Embryonic facial prominence (tissue), 1 donor: ENCODE results near the gene MCTP1.
"Not testable (repeated sequence)": the region's sequence is repeated elsewhere in the genome, so short reads cannot be mapped to it uniquely, and the experiment has no call there.

Source experiments
- DNase-seq: peaks from one replicate; pipeline ENCODE4 v3.0.0-alpha.2; 2016; ENCODE audit errors: extremely low spot score

Gene MCTP1

GRCh38 chr5:95029569-95030366 lies 255.1 kb downstream of the MCTP1 start:
- DNase-seq = no peak

DNA sequence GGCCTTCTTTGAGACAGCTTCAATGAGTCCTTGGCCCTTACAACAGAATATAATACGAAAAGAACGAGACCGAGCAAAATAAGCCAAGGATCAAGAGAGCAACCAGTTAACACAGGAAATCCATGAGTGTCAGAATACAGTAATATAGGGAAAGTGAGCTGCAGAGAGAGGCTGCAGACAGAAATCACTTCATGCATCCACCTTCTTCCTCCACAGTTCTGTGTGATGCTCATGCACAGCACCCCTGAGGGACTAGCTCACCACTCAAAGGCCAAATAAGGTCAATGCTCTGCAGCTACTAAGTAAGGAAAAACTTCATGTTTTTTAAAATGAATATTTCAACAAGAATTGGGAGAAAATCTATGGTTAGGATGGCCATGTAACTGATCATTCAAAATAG lies 257.1 kb downstream of the MCTP1 start:
- no peak for DNase-seq

- no peak for DNase-seq
These were observed 257.7 kb downstream of the MCTP1 start for GRCh38 chr5:95027151-95027721.

DNA sequence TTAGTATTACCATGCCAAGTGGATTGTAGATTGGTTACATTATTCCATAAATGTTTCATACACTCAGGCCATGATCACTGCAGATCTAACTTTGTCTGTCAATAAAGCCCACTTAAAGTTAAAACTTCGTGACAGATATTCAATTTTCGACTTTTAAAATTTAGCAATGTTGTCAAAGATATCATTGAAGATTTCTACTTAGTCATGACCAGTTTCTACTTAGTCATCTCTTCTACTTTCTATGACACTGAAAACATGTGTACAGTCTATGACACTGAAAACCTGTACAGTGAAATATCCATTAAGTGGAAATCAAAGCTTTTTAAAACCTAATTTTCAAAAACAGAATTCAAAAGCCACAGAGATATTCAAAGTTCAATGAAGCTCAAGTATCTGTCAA lies 258.2 kb downstream of the MCTP1 start:
- DNase-seq = no peak

- DNase-seq = no peak
These were observed 261.8 kb downstream of the MCTP1 start for GRCh38 chr5:95022967-95023695.

- no peak for DNase-seq
These were observed 264.5 kb downstream of the MCTP1 start for GRCh38 chr5:95020345-95020744.

DNA sequence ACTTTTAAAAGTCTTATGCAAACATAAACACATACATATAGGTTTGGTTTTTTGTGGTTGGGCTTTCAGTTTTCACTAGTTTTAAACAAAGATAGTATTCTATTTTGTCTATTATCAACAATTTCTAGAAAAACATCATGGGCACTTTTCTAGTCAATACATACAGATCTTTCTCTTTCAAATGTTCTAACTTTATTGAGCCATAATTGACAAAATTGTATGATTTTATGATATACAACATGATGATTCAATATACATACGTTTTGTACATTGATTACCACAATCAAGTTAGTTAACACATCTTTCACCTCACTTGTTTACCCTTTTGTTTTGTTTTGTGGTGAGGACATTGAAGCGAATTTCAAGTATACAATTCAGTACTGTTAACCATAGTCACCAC lies 265.9 kb downstream of the MCTP1 start:
- no peak for DNase-seq

- DNase-seq = no peak
These were observed 266.4 kb downstream of the MCTP1 start for GRCh38 chr5:95018511-95018910.

DNA sequence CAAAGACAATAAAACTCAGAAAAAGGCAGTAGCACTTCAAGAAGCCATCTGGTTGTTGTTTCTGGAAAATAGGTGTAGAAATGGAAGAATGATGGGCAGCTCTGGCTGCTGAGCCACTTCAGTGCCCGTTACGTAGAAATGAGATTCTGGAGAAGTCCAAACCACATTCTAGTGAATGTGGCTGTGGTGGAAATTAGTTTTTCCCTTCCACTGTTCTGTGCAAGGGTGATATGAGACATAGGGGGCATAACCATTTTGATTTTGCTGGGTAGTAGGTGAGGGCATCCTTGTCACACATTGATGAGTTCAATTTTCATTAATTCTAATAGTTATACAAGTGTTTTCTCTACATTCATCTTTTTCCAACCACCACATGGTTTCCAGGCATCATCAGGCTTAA lies 275.1 kb downstream of the MCTP1 start:
- DNase-seq = no peak

GRCh38 chr5:95007921-95008597 lies 276.8 kb downstream of the MCTP1 start:
- no peak for DNase-seq

DNA sequence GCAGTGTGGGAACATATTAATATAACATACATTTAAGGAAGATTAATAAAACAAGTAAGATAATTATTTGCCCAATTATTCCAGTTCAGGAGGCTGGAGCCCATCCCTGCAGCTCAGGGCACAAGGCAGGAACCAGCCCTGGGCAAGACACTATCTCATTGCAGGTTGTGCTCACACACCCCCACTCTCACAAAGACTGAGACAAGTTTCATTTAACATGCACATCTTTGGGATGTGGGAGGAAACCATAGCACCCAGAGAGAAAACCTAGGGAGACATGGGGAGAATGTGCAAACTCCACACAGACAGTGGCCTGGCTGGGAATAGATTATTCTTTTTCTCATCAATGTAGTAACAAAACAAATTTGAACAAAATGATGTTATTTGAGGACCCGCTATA lies 279.1 kb downstream of the MCTP1 start:
- no peak for DNase-seq

DNA sequence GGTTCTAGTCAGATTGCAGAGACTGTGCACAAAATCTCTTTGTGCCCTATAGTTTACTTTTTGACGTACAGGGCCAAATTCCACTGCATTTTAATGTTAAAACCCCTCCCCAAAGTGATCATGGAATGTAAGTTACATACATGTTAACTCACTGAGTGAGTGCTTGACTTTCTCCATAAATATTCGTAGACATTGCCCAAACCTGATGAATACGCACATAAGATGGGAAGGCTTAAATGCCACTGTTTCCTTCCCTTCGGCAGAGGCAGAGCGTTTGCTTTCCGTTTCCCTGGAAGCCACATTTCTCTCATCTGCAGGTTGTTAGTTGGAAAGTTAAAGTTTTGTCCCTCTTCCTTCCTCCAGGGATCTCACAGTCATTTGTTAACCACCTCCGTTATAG lies 286.2 kb downstream of the MCTP1 start:
- DNase-seq = no peak

DNA sequence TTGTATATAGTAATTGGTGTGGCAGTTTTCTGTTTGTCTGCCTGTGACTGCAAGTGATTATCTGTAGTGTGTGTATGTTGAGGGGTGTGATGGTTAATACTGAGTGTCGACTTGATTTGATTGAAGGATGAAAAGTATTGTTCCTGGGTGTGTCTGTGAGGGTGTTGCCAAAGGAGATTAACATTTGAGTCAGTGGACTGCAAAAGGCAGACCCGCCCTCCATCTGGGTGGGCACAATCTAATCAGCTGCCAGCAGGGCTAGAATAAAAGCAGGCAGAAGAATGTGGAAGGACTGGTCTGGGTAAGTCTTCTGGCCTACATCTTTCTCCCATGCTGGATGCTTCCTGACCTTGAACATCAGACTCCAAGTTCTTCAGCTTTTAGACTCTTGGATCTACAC lies 290.4 kb downstream of the MCTP1 start:
- DNase-seq = not testable (repeated sequence)

GRCh38 chr5:94993491-94993890 lies 291.4 kb downstream of the MCTP1 start:
- DNase-seq = no peak

- no peak for DNase-seq
These were observed 292.6 kb downstream of the MCTP1 start for GRCh38 chr5:94992325-94992724.

GRCh38 chr5:94983861-94984535 lies 300.9 kb downstream of the MCTP1 start:
- DNase-seq = no peak

DNA sequence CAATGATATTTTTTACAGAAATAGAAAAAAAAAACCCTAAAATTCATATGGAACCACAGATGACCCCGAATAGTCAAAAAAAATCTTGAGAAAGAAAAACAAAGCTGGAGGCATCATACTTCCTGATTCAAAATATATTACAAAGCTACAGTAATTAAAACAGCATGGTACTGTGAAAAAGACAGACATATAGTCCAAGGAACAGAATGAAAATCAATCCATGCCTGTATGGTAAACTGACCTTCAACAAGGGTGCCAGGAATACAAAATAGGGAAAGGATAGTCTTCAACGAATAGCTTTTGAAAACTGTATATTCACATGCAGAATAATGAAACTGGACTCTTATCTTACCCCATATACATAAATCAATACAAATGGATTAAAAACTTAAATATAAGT lies 307.5 kb downstream of the MCTP1 start:
- no peak for DNase-seq

DNA sequence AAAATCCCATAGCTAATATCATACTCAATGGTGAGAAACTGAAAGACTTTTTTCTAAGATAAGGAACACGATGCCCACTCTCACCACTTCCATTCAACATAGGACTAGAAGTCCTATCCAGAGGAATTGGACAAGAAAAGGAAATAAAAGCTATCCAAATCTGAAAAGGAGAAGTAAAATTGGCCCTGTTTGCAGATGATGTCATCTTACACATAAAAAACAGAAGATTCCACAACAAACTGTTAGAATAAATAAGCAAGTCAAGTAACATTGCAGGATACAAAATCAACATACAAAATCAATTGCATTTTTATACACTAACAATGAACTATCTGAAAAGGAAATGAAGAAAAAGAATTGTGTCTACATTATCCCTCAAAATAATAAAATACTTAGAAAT lies 308.0 kb downstream of the MCTP1 start:
- DNase-seq = no peak

DNA sequence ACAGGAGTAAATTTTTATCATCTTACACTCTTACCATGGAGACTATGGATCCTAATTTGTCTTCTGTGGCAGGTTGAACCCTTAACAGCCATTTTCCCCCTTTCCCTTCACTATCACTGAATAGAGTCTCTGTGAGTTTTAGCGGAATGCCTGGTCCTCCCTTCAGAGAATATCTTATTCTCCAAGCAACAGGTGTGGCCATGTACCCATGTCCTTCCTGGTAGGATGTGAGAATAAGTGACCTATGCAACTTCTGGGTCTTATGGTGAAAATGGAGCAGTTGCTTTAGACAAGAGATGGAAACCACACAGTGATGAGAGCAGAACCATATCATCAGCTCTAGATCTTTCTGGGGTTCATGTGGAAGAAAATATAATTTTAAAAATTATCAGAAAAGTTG lies 312.6 kb downstream of the MCTP1 start:
- no peak for DNase-seq

GRCh38 chr5:94969174-94969573 lies 315.7 kb downstream of the MCTP1 start:
- DNase-seq = no peak

GRCh38 chr5:94968507-94969095 lies 316.3 kb downstream of the MCTP1 start:
- peak; percentile 24 for DNase-seq
